ENCODE results near the gene PDSS2. TPM values are rescaled to one million over a fixed set of nuclear protein-coding genes. Genes with fewer than 3 reads are reported as not detected.

The PDSS2 gene
- total and polyA plus RNA-seq, 4 donors, result 6.6 to 19.8 (median 15.6) TPM

DNA sequence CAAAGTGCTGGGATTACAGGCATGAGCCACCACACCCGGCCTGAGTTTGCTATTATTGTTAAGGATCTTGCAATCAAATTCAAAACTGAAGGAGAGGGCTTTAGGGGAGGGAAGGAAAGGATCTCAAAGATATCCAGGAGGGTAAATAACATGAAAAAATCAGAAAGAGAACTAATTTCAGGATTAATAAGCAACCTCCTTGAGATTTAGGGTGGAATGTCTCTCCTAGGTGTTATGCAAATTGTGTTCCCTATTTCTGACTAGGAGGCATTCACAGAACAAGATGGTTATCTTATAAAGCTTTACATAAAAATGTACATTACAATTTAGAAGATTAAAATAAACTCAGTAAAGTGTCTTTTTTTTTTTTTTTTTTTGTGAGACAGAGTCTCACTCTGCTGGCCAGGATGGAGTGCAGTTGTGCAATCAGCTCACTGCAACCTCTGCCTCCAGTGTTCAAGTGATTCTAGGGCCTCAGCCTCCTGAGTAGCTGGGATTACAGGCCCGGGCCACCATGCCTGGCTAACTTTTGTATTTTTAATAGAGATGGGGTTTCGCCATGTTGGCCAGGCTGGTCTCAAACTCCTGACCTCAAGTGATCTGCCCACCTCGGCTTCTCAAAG lies 252.0 kb downstream of the PDSS2 start:
- WGBS, 2 donors, result 86 to 91% methylated on average over 4 of the region's 4 CpGs
- TF ChIP-seq, protein P1, sequence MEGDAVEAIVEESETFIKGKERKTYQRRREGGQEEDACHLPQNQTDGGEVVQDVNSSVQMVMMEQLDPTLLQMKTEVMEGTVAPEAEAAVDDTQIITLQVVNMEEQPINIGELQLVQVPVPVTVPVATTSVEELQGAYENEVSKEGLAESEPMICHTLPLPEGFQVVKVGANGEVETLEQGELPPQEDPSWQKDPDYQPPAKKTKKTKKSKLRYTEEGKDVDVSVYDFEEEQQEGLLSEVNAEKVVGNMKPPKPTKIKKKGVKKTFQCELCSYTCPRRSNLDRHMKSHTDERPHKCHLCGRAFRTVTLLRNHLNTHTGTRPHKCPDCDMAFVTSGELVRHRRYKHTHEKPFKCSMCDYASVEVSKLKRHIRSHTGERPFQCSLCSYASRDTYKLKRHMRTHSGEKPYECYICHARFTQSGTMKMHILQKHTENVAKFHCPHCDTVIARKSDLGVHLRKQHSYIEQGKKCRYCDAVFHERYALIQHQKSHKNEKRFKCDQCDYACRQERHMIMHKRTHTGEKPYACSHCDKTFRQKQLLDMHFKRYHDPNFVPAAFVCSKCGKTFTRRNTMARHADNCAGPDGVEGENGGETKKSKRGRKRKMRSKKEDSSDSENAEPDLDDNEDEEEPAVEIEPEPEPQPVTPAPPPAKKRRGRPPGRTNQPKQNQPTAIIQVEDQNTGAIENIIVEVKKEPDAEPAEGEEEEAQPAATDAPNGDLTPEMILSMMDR (IDR thresholded peaks at IDR 0.05; ENCODE audit: control extremely low read depth, extremely low read depth), result no peak
- Histone ChIP-seq H3K9ac (ENCODE audit: insufficient read depth in 1 of 2, low read length in 2 of 2) (no peak overlapping the region), H3K9me3 (ENCODE audit: control insufficient read depth in 4 of 4, insufficient read depth in 3 of 4, low read length in 3 of 4) (no peaks in the 10 kb centered on the region), H3K4me3 (no peak overlapping the region), H3K27ac (ENCODE audit: low read depth in 1 of 2, low read length in 1 of 2) (no peak overlapping the region), H3K27me3 (ENCODE audit: control insufficient read depth in 3 of 3, insufficient read depth in 3 of 3, low read length in 2 of 3) (no peaks in the 10 kb centered on the region), H3K4me1 (ENCODE audit: control insufficient read depth in 5 of 5, insufficient read depth in 5 of 5, low read length in 5 of 5) (no peaks in the 10 kb centered on the region), H3K36me3 (ENCODE audit: control insufficient read depth in 4 of 4, insufficient read depth in 4 of 4, low read length in 4 of 4) (peaks cover 0 to 4% (median 0%) of the 10 kb centered on the region in 4 donors)
- ATAC-seq (ENCODE audit: insufficient read depth, low FRiP score), result no peak
- DNase-seq, result no peak

DNA sequence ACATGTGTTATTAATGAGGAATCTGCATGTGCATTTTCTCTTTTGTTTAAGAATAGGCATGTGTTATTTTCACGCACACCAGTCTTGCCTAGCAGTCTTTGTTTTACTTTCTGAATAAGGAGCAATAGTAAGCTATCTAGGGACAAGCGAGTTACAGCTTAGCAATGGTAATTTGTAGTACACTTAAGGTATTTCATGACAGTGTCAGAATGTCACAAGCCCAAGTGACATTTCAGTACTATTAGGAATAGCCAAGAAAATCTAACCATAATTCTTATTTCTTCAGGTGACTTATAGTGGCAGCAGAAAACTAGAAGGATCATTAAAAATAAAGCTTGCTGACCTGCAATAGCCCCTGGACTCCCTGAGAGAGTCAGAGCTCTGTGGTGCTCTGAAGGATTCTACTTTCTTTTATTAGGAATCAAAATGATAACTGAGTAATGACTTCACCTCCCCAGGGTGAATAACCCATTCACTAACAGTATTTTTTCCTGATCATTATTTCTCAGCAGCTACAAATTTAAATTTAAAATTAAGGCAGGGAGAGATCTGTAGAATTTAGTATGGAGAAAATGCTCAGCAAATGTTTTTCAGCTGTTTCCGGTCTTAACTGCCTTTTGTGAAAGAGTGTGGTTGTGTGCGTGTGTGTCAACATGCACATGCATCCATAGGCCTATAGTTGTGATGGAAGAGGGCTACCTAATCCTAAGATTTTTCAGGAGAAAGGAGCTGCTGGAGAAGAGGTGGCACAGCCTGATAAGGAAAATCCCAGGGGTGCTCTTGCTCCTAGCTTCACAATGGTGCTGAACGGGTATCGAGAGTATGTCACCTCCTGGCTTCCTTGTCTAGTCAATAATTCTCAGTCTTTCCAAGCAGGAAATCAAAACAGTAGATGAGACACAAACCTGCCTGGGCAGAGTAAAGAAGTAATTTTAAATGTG lies 254.0 kb downstream of the PDSS2 start:
- no peaks in the 10 kb centered on the region for H3K9me3 ChIP-seq (ENCODE audit: control insufficient read depth in 4 of 4, insufficient read depth in 3 of 4, low read length in 3 of 4)
- TF ChIP-seq, protein P1 (IDR thresholded peaks at IDR 0.05; ENCODE audit: control extremely low read depth, extremely low read depth), result no peak
- no peak overlapping the region for H3K9ac ChIP-seq (ENCODE audit: insufficient read depth in 1 of 2, low read length in 2 of 2)
- no peak overlapping the region for H3K27ac ChIP-seq (ENCODE audit: low read depth in 1 of 2, low read length in 1 of 2)
- H3K36me3 ChIP-seq (ENCODE audit: control insufficient read depth in 4 of 4, insufficient read depth in 4 of 4, low read length in 4 of 4), result peaks cover 0 to 4% (median 0%) of the 10 kb centered on the region in 4 donors
- DNase-seq (no peak), ATAC-seq (ENCODE audit: insufficient read depth, low FRiP score) (no peak)
- no peaks in the 10 kb centered on the region for H3K27me3 ChIP-seq (ENCODE audit: control insufficient read depth in 3 of 3, insufficient read depth in 3 of 3, low read length in 2 of 3)
- no peak overlapping the region for H3K4me3 ChIP-seq
- no peaks in the 10 kb centered on the region for H3K4me1 ChIP-seq (ENCODE audit: control insufficient read depth in 5 of 5, insufficient read depth in 5 of 5, low read length in 5 of 5)
- 94 to 97% methylated on average over 6 of the region's 6 CpGs for whole genome bisulfite sequencing, 2 donors

GRCh38 chr6:107202876-107203468 lies 256.4 kb downstream of the PDSS2 start:
- H3K27ac ChIP-seq (ENCODE audit: low read depth in 1 of 2, low read length in 1 of 2), result no peak overlapping the region
- peak; percentile 38 to 75 (median 47) for DNase-seq
- WGBS, 2 donors, result 71 to 93% methylated on average over 4 of the region's 4 CpGs
- H3K9ac ChIP-seq (ENCODE audit: insufficient read depth in 1 of 2, low read length in 2 of 2), result no peak overlapping the region
- H3K36me3 ChIP-seq (ENCODE audit: control insufficient read depth in 4 of 4, insufficient read depth in 4 of 4, low read length in 4 of 4), result peaks cover 0 to 4% (median 0%) of the 10 kb centered on the region in 4 donors
- ATAC-seq (ENCODE audit: insufficient read depth, low FRiP score), result no peak
- no peaks in the 10 kb centered on the region for H3K27me3 ChIP-seq (ENCODE audit: control insufficient read depth in 3 of 3, insufficient read depth in 3 of 3, low read length in 2 of 3)
- H3K9me3 ChIP-seq (ENCODE audit: control insufficient read depth in 4 of 4, insufficient read depth in 3 of 4, low read length in 3 of 4), result no peaks in the 10 kb centered on the region
- TF ChIP-seq, protein P1 (IDR thresholded peaks at IDR 0.05; ENCODE audit: control extremely low read depth, extremely low read depth), result no peak
- no peaks in the 10 kb centered on the region for H3K4me1 ChIP-seq (ENCODE audit: control insufficient read depth in 5 of 5, insufficient read depth in 5 of 5, low read length in 5 of 5)
- H3K4me3 ChIP-seq, result no peak overlapping the region

All from lung (tissue), 12 donors.